A549 (cell line): Measurements from ENCODE around the gene RGS13. TPM values are rescaled to one million over a fixed set of nuclear protein-coding genes. Genes with fewer than 3 reads are reported as not detected.

Experiments
- ATAC-seq, 2 experiments: fragments of 200-7000 bp in 1 of 2; fragments of >200 bp in 1 of 2; cut with Nextera tagmentation in 1 of 2; cut with Tn5 transposase in 1 of 2; 3 replicates each; pipeline versions ENCODE4 v1.8.0 to v1.9.1; 2018 to 2020; ENCODE audit warnings: mild to moderate bottlenecking in 1 of 2, moderate library complexity in 1 of 2
- CTCF ChIA-PET: fragments of 300-600 bp; sonication (Branson Sonifier 250); formaldehyde crosslinking; extraction: SDS; loops from one replicate; lab custom pipeline; 2021; ENCODE audit warnings: antibody characterized with exemption, inconsistent platforms; lab: Yijun Ruan, JAX
- POLR2A ChIA-PET: fragments of 350-600 bp; formaldehyde crosslinking; extraction: SDS; loops from one replicate; lab custom pipeline; 2021; ENCODE audit warnings: antibody characterized with exemption, inconsistent platforms; lab: Yijun Ruan, JAX
- DNase-seq, 2 experiments: peaks; one replicate each; pipeline versions ENCODE4 v3.0.0 to v3.0.0-alpha.2; 2011 to 2016; ENCODE audit warnings: low read depth in 1 of 2, low spot score in 1 of 2
- FAIRE-seq: peaks from 2 replicates; lab custom pipeline; 2011; peaks lifted over from hg19 to GRCh38; lab: Jason Lieb, UNC
- H3K27ac ChIP-seq, 2 experiments: fragments of >200 bp; sonication (Bioruptor Twin); formaldehyde crosslinking; 3 replicates each; pipeline ENCODE4 v1.5.1; 2016 to 2017
- H3K4me1 ChIP-seq: fragments of >200 bp; sonication (Bioruptor Twin); formaldehyde crosslinking; 3 replicates; pipeline ENCODE4 v1.6.1; 2016
- H3K4me2 ChIP-seq: fragments of >200 bp; sonication (Bioruptor Twin); formaldehyde crosslinking; 3 replicates; pipeline ENCODE4 v1.6.1; 2016
- H3K4me3 ChIP-seq: fragments of >200 bp; sonication (Bioruptor Twin); formaldehyde crosslinking; 3 replicates; pipeline ENCODE4 v1.5.1; 2016
- H3K9me3 ChIP-seq: fragments of >200 bp; sonication (Bioruptor Twin); formaldehyde crosslinking; 3 replicates; pipeline ENCODE4 v1.6.1; 2016
- BCL3 ChIP-seq: fragments of >200 bp; sonication (Bioruptor Twin); formaldehyde crosslinking; IDR thresholded peaks from 3 replicates; pipeline ENCODE4 v1.6.1; 2016
- CHD4 ChIP-seq: fragments of 200-600 bp; sonication (generic); IDR thresholded peaks from 2 replicates; pipeline ENCODE4 v1.6.1; 2016; ENCODE audit warnings: antibody characterized with exemption, mild to moderate bottlenecking, borderline replicate concordance
- EHMT2 ChIP-seq: fragments of 200-600 bp; sonication (generic); IDR thresholded peaks from 2 replicates; pipeline ENCODE4 v1.6.1; 2016; ENCODE audit warnings: antibody characterized with exemption, low read depth, mild to moderate bottlenecking, moderate library complexity
- HDAC2 ChIP-seq: fragments of 200-600 bp; sonication (generic); IDR thresholded peaks from 2 replicates; pipeline ENCODE4 v1.6.1; 2016
- HMGXB4 ChIP-seq: fragments of 250-450 bp; sonication (Bioruptor Pico); IDR thresholded peaks from 2 replicates; pipeline ENCODE4 v1.5.0; 2021; ENCODE audit warnings: mild to moderate bottlenecking, moderate library complexity, borderline replicate concordance
- HOXB13 ChIP-seq: fragments of 250-450 bp; sonication (Bioruptor Pico); IDR thresholded peaks from 2 replicates; pipeline ENCODE4 v1.5.0; 2020; ENCODE audit warnings: low read depth, mild to moderate bottlenecking, moderate library complexity
- HOXB5 ChIP-seq: fragments of 250-450 bp; sonication (Bioruptor Pico); IDR thresholded peaks from 2 replicates; pipeline ENCODE4 v1.5.0; 2020; ENCODE audit warnings: mild to moderate bottlenecking, moderate library complexity
- JUNB ChIP-seq: fragments of >200 bp; sonication (Bioruptor Twin); formaldehyde crosslinking; IDR thresholded peaks from 2 replicates; pipeline ENCODE4 v1.6.1; 2016
- KDM5A ChIP-seq: fragments of 200-600 bp; sonication (generic); IDR thresholded peaks from 2 replicates; pipeline ENCODE4 v1.6.1; 2016; ENCODE audit warnings: antibody characterized with exemption, mild to moderate bottlenecking
- MAFK ChIP-seq: fragments of 450-650 bp; IDR thresholded peaks from 2 replicates; pipeline ENCODE4 v1.6.1; 2014; ENCODE audit not compliant: partially characterized antibody
- MYC ChIP-seq: IDR thresholded peaks from 2 replicates; pipeline ENCODE4 v1.6.1; 2012; ENCODE audit warnings: mild to moderate bottlenecking, inconsistent platforms, low read length, improper control_type of control experiment, borderline replicate concordance
- NR3C1 ChIP-seq: fragments of >200 bp; sonication (Bioruptor Twin); formaldehyde crosslinking; IDR thresholded peaks from 3 replicates; pipeline ENCODE4 v1.6.1; 2017
- PHF8 ChIP-seq: fragments of 200-600 bp; sonication (generic); IDR thresholded peaks from 2 replicates; pipeline ENCODE4 v1.6.1; 2016; ENCODE audit warnings: low read depth, mild to moderate bottlenecking, antibody characterized with exemption, moderate library complexity, borderline replicate concordance
- POLR2A ChIP-seq: IDR thresholded peaks from 2 replicates; pipeline ENCODE4 v1.6.1; 2012; ENCODE audit warnings: mild to moderate bottlenecking, low read length
- RAD21 ChIP-seq, 2 experiments: fragments of >200 bp in 1 of 2; sonication (Bioruptor Twin) in 1 of 2; formaldehyde crosslinking in 1 of 2; IDR thresholded peaks in 1 of 2; conservative IDR thresholded peaks in 1 of 2; 2 replicates in 1 of 2; 3 replicates in 1 of 2; pipeline ENCODE4 v1.6.1; 2012 to 2018; ENCODE audit warnings: inconsistent platforms in 1 of 2
- RARB ChIP-seq: fragments of 250-450 bp; sonication (Bioruptor Pico); IDR thresholded peaks from 2 replicates; pipeline ENCODE4 v1.8.0; 2021; ENCODE audit warnings: mild to moderate bottlenecking, moderate library complexity
- REST ChIP-seq: fragments of 200-600 bp; sonication (generic); IDR thresholded peaks from 2 replicates; pipeline ENCODE4 v1.6.1; 2016; ENCODE audit warnings: antibody characterized with exemption, mild to moderate bottlenecking, moderate library complexity
- RFX5 ChIP-seq: fragments of 450-650 bp; IDR thresholded peaks from 2 replicates; pipeline ENCODE4 v1.7.1; 2014; ENCODE audit warnings: antibody characterized with exemption, mild to moderate bottlenecking, moderate library complexity
- SMC3 ChIP-seq: fragments of >200 bp; sonication (Bioruptor Twin); formaldehyde crosslinking; IDR thresholded peaks from 3 replicates; pipeline ENCODE4 v1.6.1; 2018; ENCODE audit warnings: inconsistent platforms
- TP53 ChIP-seq: fragments of 250-450 bp; sonication (Bioruptor Pico); IDR thresholded peaks from 2 replicates; pipeline ENCODE4 v1.5.0; 2021; ENCODE audit warnings: mild to moderate bottlenecking, moderate library complexity
- ZC3H11A ChIP-seq: fragments of 450-650 bp; IDR thresholded peaks from 2 replicates; pipeline ENCODE4 v1.6.1; 2014; ENCODE audit warnings: antibody characterized with exemption, mild to moderate bottlenecking
- ZNF302 ChIP-seq: fragments of 250-450 bp; sonication (Bioruptor Pico); IDR thresholded peaks from 2 replicates; pipeline ENCODE4 v1.9.0; 2021; ENCODE audit warnings: inconsistent platforms, mild to moderate bottlenecking, moderate library complexity
- WGBS: methylation state at CpG from one replicate; pipeline ENCODE4 v1.1.6; 2017; ENCODE audit errors: missing lambda C conversion rate; 5-methylcytosine and 5-hydroxymethylcytosine counted together
- polyA plus RNA-seq, 4 experiments: library from polyadenylated mRNA; depleted of rRNA in 3 of 4; stranded (reverse); fragments of >200 nt; fragmentation: RNase III in 1 of 4; extraction: RNeasy Plus Mini Kit Qiagen cat#74134 plus additional on column Dnase treatment in 1 of 4; gene quantifications; 2 replicates in 3 of 4; 3 replicates in 1 of 4; pipeline ENCODE4 v1.2.3, GENCODE V29; 2011 to 2017
- TF ChIP-seq, protein P1 (sequence below): IDR thresholded peaks from 2 replicates; pipeline ENCODE4 v1.6.1; 2012

Gene RGS13
- polyA plus RNA-seq, 2 of the 4 experiments (the other 2 are of a cell fraction) = not detected

GRCh38 chr1:192707978-192708547 lies 72.1 kb downstream of the RGS13 start:
- no peak overlapping the region for H3K4me3 ChIP-seq
- H3K4me2 ChIP-seq = peak overlapping the region; percentile 30
- FAIRE-seq (no peak), DNase-seq (no peak), ATAC-seq (no peak)
- 79% methylated on average over 3 of the region's 3 CpGs for WGBS
- ChIA-PET CTCF (no interaction called here), POLR2A (no interaction called here)
- H3K4me1 ChIP-seq = peaks cover 7% of the 10 kb centered on the region
- TF ChIP-seq KDM5A (no peak), HOXB13 (no peak), EHMT2 (no peak), RARB (CRISPR knock-in tag) (no peak), HMGXB4 (CRISPR knock-in tag) (no peak), ZC3H11A (no peak), POLR2A (no peak), PHF8 (no peak), HDAC2 (no peak), RAD21 (conservative IDR thresholded peaks at IDR 0.05 in 1 of 2, IDR thresholded peaks at IDR 0.05 in 1 of 2) (no peak), JUNB (no peak), TP53 (CRISPR knock-in tag) (no peak)
- no peaks in the 10 kb centered on the region for H3K9me3 ChIP-seq
- H3K27ac ChIP-seq = no peak overlapping the region

- Histone ChIP-seq H3K4me1 (0 out of 3 replicates have a peak, but pooled peaks cover 6% of the 10 kb centered on the region), H3K9me3 (no peaks in the 10 kb centered on the region), H3K27ac (0 out of 6 replicates have a peak overlapping the region, but pooled peaks of 1 of the 2 experiments have one; percentile 33), H3K4me3 (no peak overlapping the region), H3K4me2 (no peak overlapping the region)
- ATAC-seq (no peak), DNase-seq (no peak), FAIRE-seq (no peak)
- TF ChIP-seq MYC = no peak
- no peak for TF ChIP-seq RFX5
- TF ChIP-seq HMGXB4 (CRISPR knock-in tag) = no peak
- TF ChIP-seq ZC3H11A = no peak
- TF ChIP-seq HOXB5 (CRISPR knock-in tag) = no peak
- no peak for TF ChIP-seq CHD4
- TF ChIP-seq EHMT2 = no peak
- no peak for TF ChIP-seq SMC3
- no peak for TF ChIP-seq BCL3
- no peak for TF ChIP-seq NR3C1
- no peak for TF ChIP-seq REST
- TF ChIP-seq, protein P1, sequence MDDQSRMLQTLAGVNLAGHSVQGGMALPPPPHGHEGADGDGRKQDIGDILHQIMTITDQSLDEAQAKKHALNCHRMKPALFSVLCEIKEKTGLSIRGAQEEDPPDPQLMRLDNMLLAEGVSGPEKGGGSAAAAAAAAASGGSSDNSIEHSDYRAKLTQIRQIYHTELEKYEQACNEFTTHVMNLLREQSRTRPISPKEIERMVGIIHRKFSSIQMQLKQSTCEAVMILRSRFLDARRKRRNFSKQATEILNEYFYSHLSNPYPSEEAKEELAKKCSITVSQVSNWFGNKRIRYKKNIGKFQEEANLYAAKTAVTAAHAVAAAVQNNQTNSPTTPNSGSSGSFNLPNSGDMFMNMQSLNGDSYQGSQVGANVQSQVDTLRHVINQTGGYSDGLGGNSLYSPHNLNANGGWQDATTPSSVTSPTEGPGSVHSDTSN = no peak
- no peak for TF ChIP-seq ZNF302 (CRISPR knock-in tag)
- no peak for TF ChIP-seq MAFK
- 88% methylated on average over 2 of the region's 2 CpGs for WGBS
- POLR2A ChIA-PET = no interaction called here
- CTCF ChIA-PET = no interaction called here
Measured at GRCh38 chr1:192709544-192709943, 73.6 kb downstream of the RGS13 start.
